DND-41 (cell line): Measurements from ENCODE around the gene A2M.

Source experiments
- CTCF ChIP-seq: IDR thresholded peaks from 2 replicates; pipeline ENCODE4 v1.5.1; 2012; ENCODE audit warnings: borderline replicate concordance, low read length, moderate library complexity, mild to moderate bottlenecking; ENCODE audit not compliant: poor library complexity, severe bottlenecking; ENCODE audit errors: extremely low read depth
- EZH2 ChIP-seq: IDR thresholded peaks from 3 replicates; pipeline ENCODE4 v1.6.1; 2012; ENCODE audit warnings: borderline replicate concordance, low read depth, mild to moderate bottlenecking, moderate library complexity, low read length, inconsistent platforms; ENCODE audit not compliant: severe bottlenecking

- TF ChIP-seq CTCF (no peak), EZH2 (no peak)
Observed at GRCh38 chr12:9112076-9112853, 3.5 kb downstream of the A2M start.
